ENCODE results near the gene ROCK2.

DNA sequence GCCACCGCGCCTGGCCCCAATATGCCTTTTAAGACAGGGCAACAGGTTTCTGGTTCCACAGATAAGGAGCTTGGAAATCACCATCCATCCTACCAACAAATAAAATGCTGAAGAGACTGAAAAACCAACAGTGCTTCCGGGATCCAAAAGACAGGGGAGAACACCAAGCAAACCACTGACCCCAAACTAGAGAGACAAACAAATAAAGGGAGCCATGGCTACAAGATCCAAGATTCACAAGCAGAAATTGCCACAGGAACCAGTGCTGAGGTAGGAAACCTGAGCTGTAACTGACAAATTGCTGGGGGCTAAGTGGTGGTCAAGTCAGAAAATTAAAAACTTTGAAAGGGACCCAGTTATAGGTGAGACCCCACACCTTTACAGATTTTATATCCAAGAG is 76.5 kb downstream of the ROCK2 start:
- TF ChIP-seq, protein P1, sequence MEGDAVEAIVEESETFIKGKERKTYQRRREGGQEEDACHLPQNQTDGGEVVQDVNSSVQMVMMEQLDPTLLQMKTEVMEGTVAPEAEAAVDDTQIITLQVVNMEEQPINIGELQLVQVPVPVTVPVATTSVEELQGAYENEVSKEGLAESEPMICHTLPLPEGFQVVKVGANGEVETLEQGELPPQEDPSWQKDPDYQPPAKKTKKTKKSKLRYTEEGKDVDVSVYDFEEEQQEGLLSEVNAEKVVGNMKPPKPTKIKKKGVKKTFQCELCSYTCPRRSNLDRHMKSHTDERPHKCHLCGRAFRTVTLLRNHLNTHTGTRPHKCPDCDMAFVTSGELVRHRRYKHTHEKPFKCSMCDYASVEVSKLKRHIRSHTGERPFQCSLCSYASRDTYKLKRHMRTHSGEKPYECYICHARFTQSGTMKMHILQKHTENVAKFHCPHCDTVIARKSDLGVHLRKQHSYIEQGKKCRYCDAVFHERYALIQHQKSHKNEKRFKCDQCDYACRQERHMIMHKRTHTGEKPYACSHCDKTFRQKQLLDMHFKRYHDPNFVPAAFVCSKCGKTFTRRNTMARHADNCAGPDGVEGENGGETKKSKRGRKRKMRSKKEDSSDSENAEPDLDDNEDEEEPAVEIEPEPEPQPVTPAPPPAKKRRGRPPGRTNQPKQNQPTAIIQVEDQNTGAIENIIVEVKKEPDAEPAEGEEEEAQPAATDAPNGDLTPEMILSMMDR (IDR thresholded peaks at IDR 0.05) = no peak
- TF ChIP-seq EP300 (IDR thresholded peaks at IDR 0.05) = no peak
